Skeletal muscle satellite cell (primary cell): ENCODE results near the gene COL18A1.

ENCODE experiments used
- H3K27me3 ChIP-seq: 2 replicates; pipeline ENCODE4 v1.7.0; 2013; ENCODE audit warnings: low read length; ENCODE audit not compliant: control insufficient read depth, insufficient read depth
- H3K36me3 ChIP-seq: 2 replicates; pipeline ENCODE4 v1.7.0; 2013; ENCODE audit warnings: mild to moderate bottlenecking, control low read depth, low read length; ENCODE audit not compliant: insufficient read depth
- H3K4me1 ChIP-seq: 2 replicates; pipeline ENCODE4 v1.7.0; 2013; ENCODE audit warnings: low read length; ENCODE audit not compliant: control insufficient read depth, insufficient read depth
- H3K4me2 ChIP-seq: 2 replicates; pipeline ENCODE4 v1.7.0; 2013; ENCODE audit warnings: mild to moderate bottlenecking, low read length
- H3K4me3 ChIP-seq: 2 replicates; pipeline ENCODE4 v1.7.0; 2013; ENCODE audit warnings: low read length
- H3K9ac ChIP-seq: 2 replicates; pipeline ENCODE4 v1.7.0; 2013; ENCODE audit warnings: mild to moderate bottlenecking, low read depth, low read length, moderate library complexity
- H3K9me3 ChIP-seq: replicated peaks from 2 replicates; pipeline ENCODE4 v1.7.0; 2013; ENCODE audit warnings: mild to moderate bottlenecking, control low read depth, low read length

COL18A1 gene

DNA sequence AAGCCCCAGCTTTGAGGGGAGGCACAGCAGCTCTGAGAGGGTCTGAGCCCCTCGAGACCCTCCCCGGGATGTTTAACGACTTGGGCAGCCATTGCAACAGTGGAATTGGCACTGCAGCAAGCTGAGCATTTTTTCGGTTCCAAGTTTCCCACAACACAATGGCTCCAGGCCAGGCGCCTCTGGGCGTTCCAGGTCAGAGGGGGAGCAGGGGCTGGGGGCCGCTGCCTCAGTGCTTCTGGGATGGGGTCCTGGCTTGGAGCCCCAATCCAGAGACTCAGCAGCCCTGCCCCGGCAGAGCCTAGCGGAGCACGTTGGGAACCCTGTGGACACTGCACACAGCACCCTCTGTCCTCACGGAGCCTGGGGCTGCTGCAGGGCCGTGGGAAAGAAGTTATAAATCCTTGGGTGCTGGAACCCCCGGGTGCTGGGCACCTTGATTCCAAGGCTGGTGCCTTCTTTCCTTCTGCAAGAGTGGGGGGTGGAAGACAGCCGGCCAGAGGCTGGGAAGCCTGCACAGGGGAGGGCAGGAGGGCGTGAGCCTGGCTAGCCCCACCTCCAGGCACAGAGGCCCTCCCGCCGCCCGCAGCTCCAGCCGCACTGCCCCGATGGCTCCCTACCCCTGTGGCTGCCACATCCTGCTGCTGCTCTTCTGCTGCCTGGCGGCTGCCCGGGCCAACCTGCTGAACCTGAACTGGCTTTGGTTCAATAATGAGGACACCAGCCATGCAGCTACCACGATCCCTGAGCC lies 50.1 kb downstream of the COL18A1 start:
- peak overlapping the region; percentile 42 for H3K4me3 ChIP-seq
- peak overlapping the region; percentile 79 for H3K4me2 ChIP-seq
- peaks cover 32% of the 10 kb centered on the region for H3K4me1 ChIP-seq
- H3K36me3 ChIP-seq, result no peaks in the 10 kb centered on the region
- no peaks in the 10 kb centered on the region for H3K27me3 ChIP-seq
- no peak overlapping the region for H3K9ac ChIP-seq
- no peaks in the 10 kb centered on the region for H3K9me3 ChIP-seq

DNA sequence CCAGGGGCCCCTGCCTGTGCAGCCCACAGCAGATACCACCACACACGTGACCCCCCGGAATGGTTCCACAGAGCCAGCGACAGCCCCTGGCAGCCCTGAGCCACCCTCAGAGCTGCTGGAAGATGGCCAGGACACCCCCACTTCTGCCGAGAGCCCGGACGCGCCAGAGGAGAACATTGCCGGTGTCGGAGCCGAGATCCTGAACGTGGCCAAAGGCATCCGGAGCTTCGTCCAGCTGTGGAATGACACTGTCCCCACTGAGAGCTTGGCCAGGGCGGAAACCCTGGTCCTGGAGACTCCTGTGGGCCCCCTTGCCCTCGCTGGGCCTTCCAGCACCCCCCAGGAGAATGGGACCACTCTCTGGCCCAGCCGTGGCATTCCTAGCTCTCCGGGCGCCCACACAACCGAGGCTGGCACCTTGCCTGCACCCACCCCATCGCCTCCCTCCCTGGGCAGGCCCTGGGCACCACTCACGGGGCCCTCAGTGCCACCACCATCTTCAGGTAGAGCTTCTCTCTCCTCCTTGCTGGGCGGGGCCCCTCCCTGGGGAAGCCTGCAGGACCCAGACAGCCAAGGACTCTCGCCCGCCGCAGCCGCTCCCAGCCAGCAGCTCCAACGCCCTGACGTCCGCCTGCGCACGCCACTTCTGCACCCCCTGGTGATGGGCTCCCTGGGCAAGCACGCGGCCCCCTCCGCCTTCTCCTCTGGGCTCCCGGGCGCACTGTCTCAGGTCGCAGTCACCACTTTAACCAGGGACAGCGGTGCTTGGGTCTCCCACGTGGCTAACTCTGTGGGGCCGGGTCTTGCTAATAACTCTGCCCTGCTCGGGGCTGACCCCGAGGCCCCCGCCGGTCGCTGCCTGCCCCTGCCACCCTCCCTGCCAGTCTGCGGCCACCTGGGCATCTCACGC lies 51.0 kb downstream of the COL18A1 start:
- peak overlapping the region; percentile 79 for H3K4me2 ChIP-seq
- H3K9ac ChIP-seq, result no peak overlapping the region
- H3K4me3 ChIP-seq, result peak overlapping the region; percentile 42

DNA sequence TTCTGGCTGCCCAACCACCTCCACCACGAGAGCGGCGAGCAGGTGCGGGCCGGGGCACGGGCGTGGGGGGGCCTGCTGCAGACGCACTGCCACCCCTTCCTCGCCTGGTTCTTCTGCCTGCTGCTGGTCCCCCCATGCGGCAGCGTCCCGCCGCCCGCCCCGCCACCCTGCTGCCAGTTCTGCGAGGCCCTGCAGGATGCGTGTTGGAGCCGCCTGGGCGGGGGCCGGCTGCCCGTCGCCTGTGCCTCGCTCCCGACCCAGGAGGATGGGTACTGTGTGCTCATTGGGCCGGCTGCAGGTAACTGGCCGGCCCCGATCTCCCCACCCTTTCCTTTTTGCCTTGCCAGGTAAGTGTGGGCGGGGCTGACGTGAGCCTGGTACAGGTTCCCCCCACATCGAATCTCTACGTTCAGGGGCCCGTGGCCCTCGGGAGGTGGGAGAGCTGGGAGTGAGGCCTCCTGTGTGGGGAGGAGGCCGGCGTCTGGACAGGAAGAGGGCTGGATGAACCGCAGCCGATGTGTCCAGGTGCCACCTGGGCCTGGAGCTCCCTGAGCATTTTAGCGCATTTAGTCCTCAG lies 51.7 kb downstream of the COL18A1 start:
- peaks cover 45% of the 10 kb centered on the region for H3K4me1 ChIP-seq
- no peak overlapping the region for H3K4me3 ChIP-seq
- no peaks in the 10 kb centered on the region for H3K9me3 ChIP-seq
- H3K27me3 ChIP-seq, result no peaks in the 10 kb centered on the region
- no peaks in the 10 kb centered on the region for H3K36me3 ChIP-seq
- H3K4me2 ChIP-seq, result no peak overlapping the region
- no peak overlapping the region for H3K9ac ChIP-seq

More for the DNA sequence above, 51.0 kb downstream of the COL18A1 start:
- Histone ChIP-seq H3K27me3 (no peaks in the 10 kb centered on the region), H3K4me1 (peaks cover 40% of the 10 kb centered on the region), H3K36me3 (no peaks in the 10 kb centered on the region), H3K9me3 (no peaks in the 10 kb centered on the region)

DNA sequence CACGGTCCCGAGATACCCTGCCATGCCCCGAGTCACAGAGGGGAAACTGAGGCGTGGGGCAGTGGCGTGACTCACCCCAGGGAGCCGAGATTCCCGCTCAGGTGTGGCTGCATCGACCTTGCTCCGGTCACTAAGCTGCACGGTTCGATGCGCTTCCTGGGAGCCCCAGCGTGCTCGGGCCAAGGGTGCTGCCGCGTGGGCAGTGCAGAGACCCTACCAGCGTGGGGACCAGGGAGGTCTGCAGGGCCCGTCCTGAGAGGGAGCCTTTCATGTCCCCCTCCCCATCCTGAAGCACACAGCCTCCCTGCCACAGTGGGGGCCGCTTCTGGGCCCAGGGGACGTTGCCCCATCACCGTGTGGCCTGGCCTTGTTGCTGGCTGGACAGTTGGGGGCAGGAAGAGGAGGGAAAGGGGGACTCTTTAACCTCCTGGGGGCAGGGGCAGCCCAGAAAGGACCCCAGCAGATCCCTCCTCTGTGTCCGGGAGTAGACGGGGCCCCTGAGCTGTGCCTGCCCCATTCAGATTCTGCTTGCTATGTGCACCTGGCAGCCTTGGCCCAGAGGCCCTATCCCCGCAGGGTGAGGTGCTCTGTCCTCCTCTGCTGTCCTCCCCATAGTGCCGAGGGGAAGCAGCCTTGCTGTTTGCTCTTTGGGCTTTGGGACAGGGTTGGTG lies 52.3 kb downstream of the COL18A1 start:
- Histone ChIP-seq H3K4me1 (peaks cover 45% of the 10 kb centered on the region), H3K9ac (no peak overlapping the region), H3K4me2 (no peak overlapping the region), H3K27me3 (no peaks in the 10 kb centered on the region), H3K36me3 (no peaks in the 10 kb centered on the region), H3K9me3 (peaks cover 1% of the 10 kb centered on the region), H3K4me3 (no peak overlapping the region)

DNA sequence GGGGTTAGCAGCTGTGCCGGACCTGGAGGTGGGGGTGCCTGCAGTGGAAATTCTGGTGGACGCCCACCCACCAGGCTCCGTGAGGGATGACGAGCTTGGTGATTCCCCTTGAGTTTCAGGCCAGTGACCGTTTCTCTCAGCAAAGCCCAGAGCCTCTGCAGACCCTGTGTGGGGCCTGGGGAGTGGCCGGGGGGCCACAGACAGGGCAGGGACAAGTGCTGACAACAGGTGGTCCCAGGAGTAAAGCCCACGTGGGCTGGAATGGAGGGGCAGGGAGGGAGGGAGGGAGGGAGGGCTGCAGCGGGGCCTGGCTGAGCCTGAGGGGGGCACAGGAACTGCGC lies 52.8 kb downstream of the COL18A1 start:
- Histone ChIP-seq H3K27me3 (no peaks in the 10 kb centered on the region), H3K4me3 (no peak overlapping the region), H3K4me1 (peaks cover 45% of the 10 kb centered on the region), H3K9ac (no peak overlapping the region), H3K9me3 (peaks cover 4% of the 10 kb centered on the region), H3K4me2 (no peak overlapping the region), H3K36me3 (no peaks in the 10 kb centered on the region)

DNA sequence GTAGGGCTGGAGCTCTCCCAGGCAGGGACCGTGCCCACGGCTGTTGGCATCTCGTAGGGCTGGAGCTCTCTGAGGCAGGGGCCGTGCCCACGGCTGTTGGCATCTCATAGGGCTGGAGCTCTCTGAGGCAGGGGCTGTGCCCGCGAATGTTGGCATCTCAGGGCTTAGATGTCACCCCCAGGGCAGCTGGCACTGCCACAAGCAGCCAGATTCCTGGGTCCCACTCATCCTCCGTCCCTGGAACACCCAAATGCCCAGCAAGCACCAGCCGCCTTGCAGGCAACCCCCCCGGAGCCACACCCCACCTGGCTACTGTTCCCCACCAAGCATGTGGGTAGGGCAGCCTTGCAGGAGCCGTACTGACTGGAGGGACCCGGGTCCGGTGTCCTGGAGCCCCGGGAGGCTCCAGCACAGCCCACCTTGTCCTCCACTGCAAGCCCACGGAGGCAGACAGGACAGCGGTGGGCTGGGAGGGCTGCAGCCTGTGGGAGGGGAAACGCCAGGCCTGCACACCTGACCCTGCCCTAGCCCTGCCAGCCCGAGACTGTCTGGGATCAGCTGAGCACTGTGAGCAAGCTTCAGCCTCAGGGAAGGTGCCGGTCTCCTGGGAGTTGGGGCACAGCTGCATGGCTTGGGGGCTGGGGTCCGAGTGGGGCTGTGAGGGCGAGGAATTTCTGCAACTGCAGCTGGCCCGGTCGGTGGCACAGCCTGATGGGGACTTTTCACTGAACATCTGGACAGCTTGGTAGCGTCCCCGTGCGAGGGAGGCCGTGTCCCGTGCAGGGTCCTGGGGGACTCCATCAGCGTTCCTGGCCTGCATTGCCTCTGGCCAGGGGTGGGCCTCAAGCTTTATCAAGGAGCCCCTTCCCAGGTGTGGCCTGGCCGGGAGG lies 53.6 kb downstream of the COL18A1 start:
- Histone ChIP-seq H3K9ac (no peak overlapping the region), H3K36me3 (no peaks in the 10 kb centered on the region), H3K9me3 (peaks cover 7% of the 10 kb centered on the region), H3K4me2 (no peak overlapping the region), H3K4me1 (peaks cover 45% of the 10 kb centered on the region), H3K4me3 (no peak overlapping the region), H3K27me3 (no peaks in the 10 kb centered on the region)

DNA sequence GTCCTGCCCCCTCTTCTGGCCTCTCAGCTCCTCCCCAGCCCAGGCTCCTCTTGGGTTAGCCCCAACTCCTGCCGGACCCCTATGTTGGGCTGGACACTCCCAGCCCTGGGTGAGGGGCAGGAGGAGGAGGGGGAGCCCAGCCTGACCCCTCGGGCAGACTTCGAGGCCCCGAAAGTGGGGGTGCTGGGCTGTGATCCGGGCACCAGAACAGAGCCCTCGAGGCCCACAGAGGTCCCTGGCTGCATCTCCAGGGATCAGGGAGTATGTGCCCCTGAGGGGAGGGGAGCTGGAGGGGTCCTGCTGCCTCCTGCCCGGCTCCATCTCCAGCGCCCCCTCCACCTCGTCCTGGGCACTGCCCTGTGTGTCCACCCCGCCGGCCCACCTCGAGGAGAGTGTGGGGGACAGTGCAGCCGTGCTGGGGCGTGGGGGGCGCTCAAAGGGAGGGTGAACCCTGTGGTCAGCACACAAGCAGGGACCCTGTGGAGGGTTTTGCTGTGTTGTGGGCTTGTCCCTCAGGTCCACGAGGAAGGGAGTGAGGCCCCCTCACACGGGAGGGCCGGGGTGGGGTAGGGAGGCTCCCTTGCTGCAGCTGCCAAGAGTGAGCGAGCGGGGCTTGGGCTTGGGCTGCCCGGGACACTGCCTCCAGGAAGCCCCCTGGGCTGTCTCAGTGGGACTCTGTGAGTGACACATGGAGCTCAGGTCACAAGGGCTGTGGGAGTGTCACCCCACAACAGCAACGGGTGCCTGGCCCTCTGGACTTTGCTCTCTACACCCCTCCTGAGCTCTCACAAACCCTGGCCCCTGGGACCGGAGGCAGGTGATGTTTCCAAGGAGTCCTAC lies 54.4 kb downstream of the COL18A1 start:
- Histone ChIP-seq H3K4me1 (peaks cover 36% of the 10 kb centered on the region), H3K9me3 (peaks cover 7% of the 10 kb centered on the region), H3K27me3 (no peaks in the 10 kb centered on the region), H3K4me2 (no peak overlapping the region), H3K36me3 (no peaks in the 10 kb centered on the region), H3K9ac (no peak overlapping the region), H3K4me3 (no peak overlapping the region)

DNA sequence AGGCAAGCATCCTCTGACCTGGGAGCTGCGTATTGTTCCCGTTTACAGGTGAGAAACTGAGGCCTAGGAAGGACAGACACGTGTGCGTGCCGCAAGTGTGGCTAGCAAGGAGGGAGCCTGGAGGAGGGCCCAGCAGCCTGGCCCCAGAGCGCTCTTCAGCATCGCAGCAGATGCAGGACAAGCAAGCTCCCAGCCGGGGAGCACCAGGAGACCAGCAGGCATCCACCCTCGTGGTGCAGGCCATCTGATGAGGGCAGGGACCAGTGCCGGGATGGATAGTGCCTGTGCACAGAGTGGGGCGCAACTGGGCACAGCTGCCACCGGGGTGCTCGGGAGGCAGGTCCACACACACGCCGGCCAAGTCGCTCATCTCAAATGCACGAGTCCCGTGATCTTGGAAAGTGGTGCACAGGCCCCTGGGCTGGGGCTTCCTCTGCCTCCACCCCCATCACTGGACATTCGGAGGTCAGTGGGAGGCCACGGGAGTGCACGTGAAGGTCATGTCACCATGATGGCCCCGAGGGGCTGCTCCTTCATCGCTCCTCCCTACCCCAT lies 55.1 kb downstream of the COL18A1 start:
- H3K4me2 ChIP-seq, result peak overlapping the region; percentile 57
- H3K27me3 ChIP-seq, result no peaks in the 10 kb centered on the region
- no peaks in the 10 kb centered on the region for H3K36me3 ChIP-seq
- H3K9me3 ChIP-seq, result peaks cover 7% of the 10 kb centered on the region
- H3K9ac ChIP-seq, result peak overlapping the region; percentile 6
- peaks cover 29% of the 10 kb centered on the region for H3K4me1 ChIP-seq
- H3K4me3 ChIP-seq, result no peak overlapping the region

DNA sequence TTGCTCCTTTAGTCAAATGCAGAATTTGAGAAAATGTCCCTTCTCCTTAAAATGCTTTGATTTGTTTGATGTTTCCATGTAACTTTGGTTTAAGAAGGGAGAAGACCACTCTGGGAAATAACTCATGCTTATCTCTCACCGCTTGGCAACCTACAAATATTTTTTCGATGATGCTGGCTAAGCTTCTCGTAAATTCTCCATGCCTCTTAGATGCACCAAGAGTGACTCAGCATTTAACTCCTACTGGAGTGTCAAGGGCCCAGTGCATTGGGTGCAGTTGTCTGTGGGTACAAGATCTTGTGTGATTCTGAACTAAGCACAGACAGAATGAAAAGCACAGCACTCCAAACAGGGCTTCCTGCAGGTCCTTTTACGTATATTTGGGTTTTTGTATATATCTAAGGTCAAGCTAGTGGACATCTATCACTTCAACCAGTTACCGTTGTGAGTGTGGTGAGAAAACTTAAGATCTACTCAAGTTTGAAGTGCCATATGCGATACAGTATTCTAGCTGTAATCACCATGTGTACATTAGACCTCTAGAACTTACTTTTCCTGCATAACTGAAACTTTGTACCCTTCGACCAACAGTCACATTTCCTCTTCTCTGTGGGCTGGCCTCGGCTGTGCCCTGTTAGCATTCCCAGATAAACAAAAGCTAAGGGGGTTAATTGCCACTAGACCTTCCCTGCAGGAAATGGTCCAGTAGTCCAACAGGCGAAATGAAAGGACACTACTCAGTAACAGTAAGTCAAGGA lies 55.8 kb downstream of the COL18A1 start:
- Histone ChIP-seq H3K4me2 (peak overlapping the region; percentile 57), H3K36me3 (no peaks in the 10 kb centered on the region), H3K4me1 (peaks cover 22% of the 10 kb centered on the region), H3K27me3 (no peaks in the 10 kb centered on the region), H3K9ac (peak overlapping the region; percentile 6), H3K4me3 (no peak overlapping the region), H3K9me3 (peaks cover 7% of the 10 kb centered on the region)
